ENCODE data around the gene ATG7. TPM values are rescaled to one million over a fixed set of nuclear protein-coding genes. Genes with fewer than 3 reads are reported as not detected.

Gene ATG7
- total RNA-seq, 5 donors from 2014 or later (not counting 1 experiment from before 2014, with no cell fraction given), result 29.0 to 39.3 (median 37.4) TPM

Other genes starting within 250 kb of the ATG7 start
- 1 to 10 TPM in 1 of 5 donors, under 1 TPM in 2, not detected in 2; 0.19 to 2.0 (median 0.46) TPM for gene HRH1, start 117.9 kb upstream of the ATG7 start, total RNA-seq

All from T-cell (primary cell).